Pancreas (tissue), 10 donors: ENCODE results near the gene AKT1. TPM values are rescaled to one million over a fixed set of nuclear protein-coding genes. Genes with fewer than 3 reads are reported as not detected.
"Not testable (repeated sequence)": the region's sequence is repeated elsewhere in the genome, so short reads cannot be mapped to it uniquely, and the experiment has no call there.

Source experiments
- ATAC-seq, 4 donors: fragments of 200-7000 bp; cut with Tn5 transposase; one replicate each; pipeline versions ENCODE4 v1.8.0 to v1.9.1; 2020; ENCODE audit warnings: mild to moderate bottlenecking in 4 of 4, moderate library complexity in 4 of 4
- DNase-seq, 6 donors: peaks; one replicate each; pipeline ENCODE4 v3.0.0-alpha.2; 2020
- FAIRE-seq: peaks from 2 replicates; lab custom pipeline; 2012; peaks lifted over from hg19 to GRCh38; lab: Jason Lieb, UNC
- H3K27ac ChIP-seq, 4 donors: fragments of 200-600 bp; sonication (generic); 1 replicate in 3 of 4; 2 replicates in 1 of 4; pipeline versions ENCODE4 v1.5.0 to v1.8.0; 2020
- H3K27me3 ChIP-seq, 4 donors: fragments of 200-600 bp; one replicate each; pipeline ENCODE4 v1.8.0; 2021
- H3K36me3 ChIP-seq, 3 donors: fragments of 200-600 bp; sonication (generic) in 1 of 3; one replicate each; pipeline versions ENCODE4 v1.5.0 to v1.8.0; 2020 to 2021
- H3K4me1 ChIP-seq, 3 donors: fragments of 200-600 bp; one replicate each; pipeline ENCODE4 v1.8.0; 2021
- H3K4me3 ChIP-seq, 4 donors: fragments of 200-600 bp; sonication (generic) in 2 of 4; one replicate each; pipeline versions ENCODE4 v1.5.0 to v1.8.0; 2020 to 2021
- H3K9me3 ChIP-seq, 4 donors: fragments of 200-600 bp; one replicate each; pipeline ENCODE4 v1.8.0; 2021
- WGBS, 2 donors: extraction: QIAGEN DNeasy Blood & Tissue Kit; methylation state at CpG; one replicate each; pipeline ENCODE4 v1.1.7; 2013; 5-methylcytosine and 5-hydroxymethylcytosine counted together
- intact Hi-C, 3 donors: fragments of 100-400 bp; cut with DNase I; formaldehyde crosslinking; loops; one replicate each; pipeline versions ENCODE4 v1.11.1 to v1.14.2; 2022
- polyA plus RNA-seq, 2 donors: library from polyadenylated mRNA; stranded (reverse); fragments of 200-250 nt; gene quantifications; one replicate each; pipeline ENCODE4 v1.2.3, GENCODE V29; 2013
- total RNA-seq, 6 donors: library from RNA; stranded (reverse); fragmentation: NEBNext Ultra II Directional in 4 of 6; extraction: Animal tissue kit (Norgen Biotek cat#: 25700) in 4 of 6; gene quantifications; one replicate each; pipeline versions ENCODE4 v1.2.1 to v1.2.4, GENCODE V29; 2021 to 2023
- TF ChIP-seq, protein P1 (sequence below), 4 donors: fragments of 200-600 bp; sonication (generic) in 3 of 4; IDR thresholded peaks; one replicate each; pipeline versions ENCODE4 v1.5.0 to v1.8.0; 2021; ENCODE audit warnings: antibody characterized with exemption in 4 of 4
- donor health status: healthy with polysubstance abuse.
- donor health status: DM: no; HTN: no; CAD: no; lungs with moderate emphysema.
- donor health status: DM: no; HTN: no; CAD: no.
- donor health status: control.
- donor health status: control.
- donor health status: Bipolar disorder and iron deficiency.
- donor health status: DM: yes; HTN: yes; CAD: no.
- donor health status: DM: no; HTN: no; CAD: no.
- donor health status: DM: no; HTN: no; CAD: no.
- donor health status: DM: yes; HTN: yes; CAD: no.

The AKT1 gene
- total and polyA plus RNA-seq, 8 donors: 70.0 to 106 (median 84.6) TPM

DNA sequence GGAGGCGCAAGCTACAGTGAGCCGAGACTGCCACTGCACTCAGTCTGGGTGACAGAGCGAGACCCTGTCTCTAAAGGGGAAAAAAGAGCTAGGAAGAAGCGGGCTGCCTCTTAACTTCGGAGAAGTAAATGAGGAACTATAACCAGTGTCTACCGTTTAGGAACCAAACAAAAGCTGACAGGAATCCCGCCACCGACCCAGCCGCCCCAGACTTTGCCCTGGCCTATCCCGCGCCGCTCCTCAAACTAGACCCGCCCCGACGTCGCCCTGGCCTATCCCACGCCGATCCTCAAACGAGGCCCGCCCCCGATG, 43.2 kb downstream of the AKT1 start:
- no peaks in the 10 kb centered on the region for H3K9me3 ChIP-seq
- WGBS, 2 donors: 3 to 4% methylated on average over 21 of the region's 21 CpGs
- peak overlapping the region; percentile 59 to 81 (median 69) for H3K27ac ChIP-seq
- intact Hi-C loops: no loop called here
- FAIRE-seq (peak; percentile 84), DNase-seq (no peak), ATAC-seq (no peak)
- TF ChIP-seq, protein P1, sequence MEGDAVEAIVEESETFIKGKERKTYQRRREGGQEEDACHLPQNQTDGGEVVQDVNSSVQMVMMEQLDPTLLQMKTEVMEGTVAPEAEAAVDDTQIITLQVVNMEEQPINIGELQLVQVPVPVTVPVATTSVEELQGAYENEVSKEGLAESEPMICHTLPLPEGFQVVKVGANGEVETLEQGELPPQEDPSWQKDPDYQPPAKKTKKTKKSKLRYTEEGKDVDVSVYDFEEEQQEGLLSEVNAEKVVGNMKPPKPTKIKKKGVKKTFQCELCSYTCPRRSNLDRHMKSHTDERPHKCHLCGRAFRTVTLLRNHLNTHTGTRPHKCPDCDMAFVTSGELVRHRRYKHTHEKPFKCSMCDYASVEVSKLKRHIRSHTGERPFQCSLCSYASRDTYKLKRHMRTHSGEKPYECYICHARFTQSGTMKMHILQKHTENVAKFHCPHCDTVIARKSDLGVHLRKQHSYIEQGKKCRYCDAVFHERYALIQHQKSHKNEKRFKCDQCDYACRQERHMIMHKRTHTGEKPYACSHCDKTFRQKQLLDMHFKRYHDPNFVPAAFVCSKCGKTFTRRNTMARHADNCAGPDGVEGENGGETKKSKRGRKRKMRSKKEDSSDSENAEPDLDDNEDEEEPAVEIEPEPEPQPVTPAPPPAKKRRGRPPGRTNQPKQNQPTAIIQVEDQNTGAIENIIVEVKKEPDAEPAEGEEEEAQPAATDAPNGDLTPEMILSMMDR (IDR thresholded peaks at IDR 0.05): no peak
- H3K4me1 ChIP-seq: peaks cover 17 to 22% (median 22%) of the 10 kb centered on the region in 3 donors
- H3K36me3 ChIP-seq: peaks cover 0 to under 1% (median 0%) of the 10 kb centered on the region in 3 donors
- H3K27me3 ChIP-seq: no peaks in the 10 kb centered on the region
- H3K4me3 ChIP-seq: peak overlapping the region in 3 of 4 donors; percentile 8 to 90 (median 87)

GRCh38 chr14:104751539-104752422, 43.8 kb downstream of the AKT1 start:
- WGBS, 2 donors: 77 to 80% methylated on average over 83 to 90 of the region's 90 CpGs
- TF ChIP-seq, protein P1 (IDR thresholded peaks at IDR 0.05): no peak
- H3K4me3 ChIP-seq: peak overlapping the region in 3 of 4 donors; percentile 8 to 90 (median 87)
- intact Hi-C loops: no loop called here
- no peaks in the 10 kb centered on the region for H3K9me3 ChIP-seq
- H3K36me3 ChIP-seq: no peaks in the 10 kb centered on the region
- no peak for FAIRE-seq
- H3K4me1 ChIP-seq: peaks cover 17 to 23% (median 22%) of the 10 kb centered on the region in 3 donors
- no peak for ATAC-seq
- DNase-seq: peak in 3 of 6 donors; percentile 54 to 85 (median 70)
- H3K27me3 ChIP-seq: no peaks in the 10 kb centered on the region
- H3K27ac ChIP-seq: peak overlapping the region; percentile 59 to 81 (median 69)

- FAIRE-seq, H3K4me3 ChIP-seq, H3K27me3 ChIP-seq, H3K27ac ChIP-seq, H3K36me3 ChIP-seq, ATAC-seq, H3K9me3 ChIP-seq, intact Hi-C loops: not testable (repeated sequence)
- WGBS, 2 donors: 82 to 89% methylated on average over 5 of the region's 5 CpGs
- peak in 2 of 6 donors; percentile 7 to 13 for DNase-seq
- peaks cover 16 to 18% (median 17%) of the 10 kb centered on the region in 3 donors for H3K4me1 ChIP-seq
These were observed 44.8 kb downstream of the AKT1 start for GRCh38 chr14:104750753-104751057.

DNA sequence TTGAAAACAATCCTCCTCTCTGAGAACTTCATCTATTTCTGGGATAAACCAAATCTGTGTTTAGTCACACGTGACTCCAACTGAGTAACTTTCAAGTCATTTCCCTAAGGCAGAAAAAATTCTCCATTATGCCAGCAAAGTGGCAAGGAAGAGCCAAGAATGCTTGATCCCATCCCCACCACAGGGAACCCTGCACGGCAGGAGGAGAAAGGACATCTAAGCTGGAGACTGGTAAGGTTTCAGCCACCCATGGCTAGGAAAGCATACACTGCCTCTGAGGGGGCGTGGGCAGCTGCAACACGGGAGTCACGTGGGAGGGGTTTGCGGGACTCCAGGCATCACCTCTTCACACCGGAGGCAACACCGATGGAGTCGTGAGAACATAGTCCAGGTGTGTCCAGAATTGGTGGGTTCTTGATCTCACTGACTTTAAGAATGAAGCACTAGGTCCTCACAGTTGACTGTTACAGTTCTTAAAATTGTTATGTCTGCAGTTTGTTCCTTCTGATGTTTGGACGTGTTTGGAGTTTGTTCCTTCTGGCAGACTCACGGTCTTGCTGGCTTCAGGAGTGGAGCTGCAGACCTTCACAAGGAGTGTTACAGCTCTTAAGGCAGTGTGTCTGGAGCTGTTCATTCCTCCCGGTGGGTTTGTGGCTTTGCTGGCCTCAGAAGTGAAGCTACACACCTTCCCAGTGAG, 45.3 kb downstream of the AKT1 start:
- Histone ChIP-seq H3K4me1 (peaks cover 11 to 13% (median 13%) of the 10 kb centered on the region in 3 donors), H3K27ac (no peak overlapping the region), H3K9me3 (no peaks in the 10 kb centered on the region), H3K4me3 (no peak overlapping the region), H3K27me3 (no peaks in the 10 kb centered on the region), H3K36me3 (no peaks in the 10 kb centered on the region)
- no peak for ATAC-seq
- FAIRE-seq: no peak
- TF ChIP-seq, protein P1 (IDR thresholded peaks at IDR 0.05): no peak
- peak in 2 of 6 donors; percentile 15 to 34 for DNase-seq
- intact Hi-C loops: no loop called here
- WGBS, 2 donors: 82 to 86% methylated on average over 12 of the region's 12 CpGs

GRCh38 chr14:104749111-104749649, 46.4 kb downstream of the AKT1 start:
- WGBS, 2 donors: 79 to 80% methylated on average over 11 of the region's 11 CpGs
- peak in 2 of 6 donors; percentile 26 to 60 for DNase-seq
- TF ChIP-seq, protein P1 (IDR thresholded peaks at IDR 0.05): no peak
- Histone ChIP-seq H3K9me3 (no peaks in the 10 kb centered on the region), H3K4me1 (peaks cover under 1 to 3% (median 2%) of the 10 kb centered on the region in 3 donors), H3K27ac (no peak overlapping the region), H3K4me3 (no peak overlapping the region), H3K27me3 (no peaks in the 10 kb centered on the region), H3K36me3 (no peaks in the 10 kb centered on the region)
- no peak for ATAC-seq
- intact Hi-C loops: no loop called here
- FAIRE-seq: no peak
